Activated T-cell treated with anti-CD3 and anti-CD28 coated beads, Interleukin-2, amount 50 U/mL, for 4 hours (primary cell): ENCODE data around the gene PLA2R1. TPM values are rescaled to one million over a fixed set of nuclear protein-coding genes. Genes with fewer than 3 reads are reported as not detected.

Experiments
- ATAC-seq, 2 donors: fragments of 200-7000 bp; cut with Tn5 transposase; one replicate each; pipeline ENCODE4 v1.10.0; 2021
- DNase-seq: peaks from one replicate; pipeline ENCODE4 v3.0.0-alpha.2; 2020
- H3K27me3 Mint-ChIP-seq: one replicate; pipeline ENCODE4 v1.8.0; 2021; ENCODE audit warnings: low read depth, mixed read lengths
- H3K36me3 Mint-ChIP-seq: one replicate; pipeline ENCODE4 v1.8.0; 2022; ENCODE audit warnings: mixed read lengths; ENCODE audit not compliant: insufficient read depth
- H3K4me1 Mint-ChIP-seq: one replicate; pipeline ENCODE4 v1.8.0; 2021; ENCODE audit warnings: low read depth, mixed read lengths
- H3K4me3 Mint-ChIP-seq: one replicate; pipeline ENCODE4 v1.8.0; 2021; ENCODE audit warnings: mild to moderate bottlenecking, moderate library complexity, mixed read lengths
- H3K9me3 Mint-ChIP-seq: one replicate; pipeline ENCODE4 v1.8.0; 2021; ENCODE audit warnings: mixed read lengths
- total RNA-seq, 3 donors: library from RNA; stranded (reverse); gene quantifications; one replicate each; pipeline ENCODE4 v1.2.1, GENCODE V29; 2021

The PLA2R1 gene
- total RNA-seq: under 1 TPM in 2 of 3 donors, not detected in 1; 0.03 to 0.05 TPM

DNA sequence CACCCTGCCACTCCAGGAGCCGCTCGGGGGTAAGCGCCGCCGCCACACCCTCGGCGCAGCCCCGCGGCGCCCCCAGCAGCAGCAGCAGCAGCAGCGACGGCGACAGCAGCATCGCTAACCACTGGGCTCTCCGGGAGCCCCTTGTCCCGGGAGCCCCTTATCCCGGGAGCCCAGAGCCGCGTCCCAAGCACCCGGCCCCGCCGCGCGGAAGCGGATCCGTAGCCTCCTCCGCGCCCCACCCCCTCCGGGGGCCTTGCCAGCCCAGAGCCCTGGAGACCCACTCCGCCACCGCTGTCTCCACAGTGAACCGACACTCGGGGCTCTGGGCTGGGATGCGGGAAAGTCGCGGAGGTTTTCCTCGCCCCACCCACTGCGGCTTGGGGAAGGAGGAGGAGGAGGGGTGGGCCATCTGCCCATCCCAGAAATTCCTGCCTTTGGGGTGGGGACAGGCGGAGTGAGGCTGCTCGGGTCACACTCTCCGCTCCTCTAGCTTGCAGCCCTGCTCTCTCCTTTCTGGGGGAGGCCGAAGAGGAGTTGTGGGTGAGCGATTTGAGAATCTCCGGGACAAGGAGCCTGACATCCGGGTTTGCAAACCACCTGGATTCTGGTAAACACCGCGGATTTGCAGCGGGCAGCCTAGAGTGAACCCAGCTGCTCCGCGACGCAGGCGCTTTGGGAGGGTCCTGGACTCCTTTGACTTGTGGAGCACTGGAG is at the start of gene PLA2R1:
TSS of gene PLA2R1 (minus strand) at position 324 of the 714 bp plus-strand sequence. CDS start at position 112, 212 bp downstream.
- Mint-ChIP-seq H3K9me3 (no peaks in the 10 kb centered on the region), H3K4me3 (peak within 1 kb of the TSS; percentile 63), H3K36me3 (no peaks in the 10 kb centered on the region), H3K4me1 (peaks cover 5% of the 10 kb centered on the region), H3K27me3 (peaks cover 58% of the 10 kb centered on the region)
- peak; percentile 19 to 46 for ATAC-seq
- no peak for DNase-seq

GRCh38 chr2:160110674-160111239 is 48.3 kb upstream of the PLA2R1 start:
- no peaks in the 10 kb centered on the region for H3K36me3 Mint-ChIP-seq
- H3K9me3 Mint-ChIP-seq: no peaks in the 10 kb centered on the region
- no peaks in the 10 kb centered on the region for H3K4me1 Mint-ChIP-seq
- ATAC-seq: no peak
- H3K4me3 Mint-ChIP-seq: no peak overlapping the region
- no peak for DNase-seq
- peaks cover 30% of the 10 kb centered on the region for H3K27me3 Mint-ChIP-seq

DNA sequence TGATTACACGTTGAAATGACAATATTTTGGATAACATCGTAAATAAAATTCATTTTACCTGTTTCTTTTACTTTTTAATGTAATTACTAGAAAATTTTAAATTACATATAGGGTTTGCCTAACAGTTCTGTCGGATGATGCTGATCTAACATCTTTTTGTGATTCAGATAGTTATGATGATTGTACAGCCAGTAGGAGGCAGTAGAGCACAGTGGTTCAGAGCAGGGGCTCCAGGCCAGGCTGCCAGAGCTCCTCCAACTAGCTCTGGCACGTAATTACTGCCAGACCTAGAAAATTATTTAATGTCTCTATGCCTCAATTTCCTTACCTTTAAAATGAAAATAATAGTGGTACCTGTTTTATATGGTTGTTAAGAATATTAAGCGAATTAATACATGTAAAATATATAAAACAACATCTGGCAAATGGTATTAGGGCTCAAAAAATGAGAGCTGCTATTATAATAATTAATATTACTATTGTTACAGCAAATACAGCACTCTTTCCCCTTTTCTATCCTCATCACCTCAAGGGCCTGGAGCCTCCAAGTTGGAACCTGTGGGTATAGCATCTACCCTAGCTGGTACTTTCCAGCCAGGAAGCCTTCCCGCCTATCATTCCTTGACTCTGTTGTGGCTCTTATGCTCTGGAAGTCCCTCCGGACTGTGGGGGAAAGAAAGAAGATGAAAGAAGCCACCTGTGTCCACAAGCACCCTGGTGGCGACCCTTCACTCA is 47.7 kb upstream of the PLA2R1 start:
- peak; percentile 65 to 74 for ATAC-seq

DNA sequence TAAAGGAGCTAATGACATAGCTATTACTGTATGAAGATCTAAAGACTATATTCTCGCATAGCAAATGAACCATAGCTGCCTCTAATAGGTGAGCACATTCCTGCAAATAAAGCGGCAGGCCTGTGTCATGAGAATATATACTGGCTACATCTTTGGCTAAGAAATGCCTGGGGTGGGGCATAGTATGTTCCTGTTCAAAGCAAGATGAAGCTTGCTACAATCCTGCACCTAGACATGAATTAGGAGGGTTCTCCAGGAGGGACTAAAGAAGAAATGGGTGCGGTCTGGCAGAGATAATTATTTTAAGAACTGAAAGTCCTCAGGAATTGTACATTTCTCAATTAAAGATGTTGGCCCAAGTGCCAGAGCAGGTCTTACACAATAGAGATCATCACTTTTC is 46.8 kb upstream of the PLA2R1 start:
- ATAC-seq (no peak), DNase-seq (no peak)
- Mint-ChIP-seq H3K27me3 (peaks cover 25% of the 10 kb centered on the region), H3K9me3 (no peaks in the 10 kb centered on the region), H3K36me3 (no peaks in the 10 kb centered on the region), H3K4me1 (no peaks in the 10 kb centered on the region), H3K4me3 (no peak overlapping the region)

More for the DNA sequence above, 47.7 kb upstream of the PLA2R1 start:
- Mint-ChIP-seq H3K4me3 (no peak overlapping the region), H3K9me3 (no peaks in the 10 kb centered on the region), H3K4me1 (no peaks in the 10 kb centered on the region), H3K36me3 (no peaks in the 10 kb centered on the region), H3K27me3 (peaks cover 28% of the 10 kb centered on the region)
- peak; percentile 28 for DNase-seq

DNA sequence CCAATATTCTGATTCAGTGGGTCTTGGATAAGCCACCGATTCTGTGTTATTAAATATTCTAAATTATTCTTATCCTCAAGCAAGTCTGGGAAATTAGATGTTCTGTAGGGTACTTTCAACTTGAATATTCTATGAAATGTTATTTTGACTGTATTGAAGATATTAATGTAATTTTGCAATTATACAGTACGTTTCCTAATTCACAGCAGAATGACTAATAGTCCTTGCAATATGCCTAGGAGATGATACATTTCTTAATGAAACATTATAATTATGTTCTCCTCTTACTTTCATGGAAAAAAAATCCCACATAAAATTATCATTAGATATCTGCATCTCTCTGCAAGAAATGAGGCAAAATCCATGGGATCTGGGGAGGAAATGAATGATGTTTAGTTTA is 46.2 kb upstream of the PLA2R1 start:
- no peak overlapping the region for H3K4me3 Mint-ChIP-seq
- H3K36me3 Mint-ChIP-seq: no peaks in the 10 kb centered on the region
- H3K4me1 Mint-ChIP-seq: no peaks in the 10 kb centered on the region
- DNase-seq: no peak
- H3K9me3 Mint-ChIP-seq: no peaks in the 10 kb centered on the region
- peaks cover 19% of the 10 kb centered on the region for H3K27me3 Mint-ChIP-seq
- ATAC-seq: no peak

GRCh38 chr2:160105366-160105765 is 43.0 kb upstream of the PLA2R1 start:
- ATAC-seq (no peak), DNase-seq (no peak)
- H3K36me3 Mint-ChIP-seq: no peaks in the 10 kb centered on the region
- no peak overlapping the region for H3K4me3 Mint-ChIP-seq
- H3K9me3 Mint-ChIP-seq: no peaks in the 10 kb centered on the region
- H3K4me1 Mint-ChIP-seq: no peaks in the 10 kb centered on the region
- peaks cover 8% of the 10 kb centered on the region for H3K27me3 Mint-ChIP-seq

GRCh38 chr2:160104115-160104514 is 41.7 kb upstream of the PLA2R1 start:
- Mint-ChIP-seq H3K27me3 (peaks cover 8% of the 10 kb centered on the region), H3K4me1 (no peaks in the 10 kb centered on the region), H3K9me3 (no peaks in the 10 kb centered on the region), H3K4me3 (no peak overlapping the region), H3K36me3 (no peaks in the 10 kb centered on the region)
- no peak for ATAC-seq
- no peak for DNase-seq

- Mint-ChIP-seq H3K27me3 (peaks cover 9% of the 10 kb centered on the region), H3K4me1 (no peaks in the 10 kb centered on the region), H3K4me3 (no peak overlapping the region), H3K9me3 (peaks cover 12% of the 10 kb centered on the region), H3K36me3 (peaks cover 4% of the 10 kb centered on the region)
- no peak for DNase-seq
- no peak for ATAC-seq
These were observed 34.9 kb upstream of the PLA2R1 start for GRCh38 chr2:160097326-160097725.

GRCh38 chr2:160096409-160096808 is 34.0 kb upstream of the PLA2R1 start:
- DNase-seq: no peak
- Mint-ChIP-seq H3K4me3 (no peak overlapping the region), H3K9me3 (peaks cover 16% of the 10 kb centered on the region), H3K27me3 (peaks cover 11% of the 10 kb centered on the region), H3K36me3 (peaks cover 4% of the 10 kb centered on the region), H3K4me1 (no peaks in the 10 kb centered on the region)
- ATAC-seq: peak; percentile 67 to 73

- H3K4me1 Mint-ChIP-seq: no peaks in the 10 kb centered on the region
- H3K4me3 Mint-ChIP-seq: no peak overlapping the region
- peaks cover 4% of the 10 kb centered on the region for H3K36me3 Mint-ChIP-seq
- H3K9me3 Mint-ChIP-seq: peaks cover 47% of the 10 kb centered on the region
- H3K27me3 Mint-ChIP-seq: peaks cover 11% of the 10 kb centered on the region
- ATAC-seq (no peak), DNase-seq (no peak)
These were observed 30.0 kb upstream of the PLA2R1 start for GRCh38 chr2:160092445-160092844.

GRCh38 chr2:160091381-160091780 is 29.0 kb upstream of the PLA2R1 start:
- DNase-seq (no peak), ATAC-seq (no peak)
- no peaks in the 10 kb centered on the region for H3K4me1 Mint-ChIP-seq
- no peak overlapping the region for H3K4me3 Mint-ChIP-seq
- H3K27me3 Mint-ChIP-seq: peaks cover 11% of the 10 kb centered on the region
- H3K36me3 Mint-ChIP-seq: peaks cover 4% of the 10 kb centered on the region
- H3K9me3 Mint-ChIP-seq: peaks cover 55% of the 10 kb centered on the region

DNA sequence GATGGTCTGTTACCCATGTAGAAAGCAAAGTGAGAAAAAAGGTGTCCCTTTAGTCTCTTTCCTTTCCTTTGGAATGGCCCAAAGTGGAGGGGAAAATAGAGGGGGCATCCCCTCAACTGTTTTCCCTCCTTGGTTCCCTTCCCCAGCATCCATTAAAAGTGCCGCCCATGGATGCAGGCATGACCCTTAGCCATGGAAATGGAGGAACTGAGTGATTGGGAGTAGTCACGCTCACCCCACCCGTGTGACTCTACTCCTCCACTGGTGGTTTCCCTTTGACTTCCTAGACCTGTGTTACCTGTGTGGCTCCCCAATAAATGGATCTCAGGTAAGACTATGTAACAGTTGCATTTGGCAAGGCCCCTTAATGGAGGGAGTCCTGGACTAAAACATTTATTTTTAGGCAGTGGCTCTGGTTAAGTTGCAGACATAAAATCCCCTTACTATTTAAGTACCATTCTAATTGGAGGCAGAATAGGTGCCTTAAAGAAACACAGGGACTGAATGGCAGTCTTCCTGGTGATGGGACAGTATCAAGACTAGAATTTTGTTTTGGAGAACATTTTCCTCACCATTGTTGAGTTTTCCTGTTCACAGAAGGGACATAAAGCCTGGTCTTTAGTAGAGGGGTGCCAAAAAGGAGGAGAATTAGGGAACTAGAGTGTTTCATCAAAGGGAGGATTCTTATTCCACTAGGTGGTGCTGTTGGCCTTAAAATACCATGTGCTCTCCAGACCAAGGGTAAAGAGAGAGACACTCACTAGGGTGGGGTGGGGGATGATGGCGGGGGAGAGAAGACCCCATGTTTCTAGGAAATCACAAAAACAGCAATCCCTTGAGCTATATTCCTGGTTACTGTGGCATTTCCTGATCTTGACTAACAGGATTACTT is 25.7 kb upstream of the PLA2R1 start:
- DNase-seq: no peak
- Mint-ChIP-seq H3K9me3 (peaks cover 51% of the 10 kb centered on the region), H3K4me3 (no peak overlapping the region), H3K27me3 (peaks cover 9% of the 10 kb centered on the region), H3K36me3 (no peaks in the 10 kb centered on the region), H3K4me1 (no peaks in the 10 kb centered on the region)
- no peak for ATAC-seq

GRCh38 chr2:160085662-160086061 is 23.2 kb upstream of the PLA2R1 start:
- ATAC-seq: no peak
- H3K9me3 Mint-ChIP-seq: peaks cover 40% of the 10 kb centered on the region
- DNase-seq: no peak
- H3K27me3 Mint-ChIP-seq: peaks cover 7% of the 10 kb centered on the region
- H3K36me3 Mint-ChIP-seq: no peaks in the 10 kb centered on the region
- H3K4me1 Mint-ChIP-seq: no peaks in the 10 kb centered on the region
- H3K4me3 Mint-ChIP-seq: no peak overlapping the region
